Fibroblast of villous mesenchyme (primary cell): Measurements from ENCODE around the gene SNRNP200. TPM values are rescaled to one million over a fixed set of nuclear protein-coding genes. Genes with fewer than 3 reads are reported as not detected.

Experiments used
- DNase-seq: peaks from one replicate; pipeline ENCODE4 v3.0.0-alpha.2; 2010; ENCODE audit warnings: low read depth
- H3K4me3 ChIP-seq: 2 replicates; pipeline ENCODE4 v1.5.1; 2011; ENCODE audit warnings: low read depth, mild to moderate bottlenecking, low read length
- CTCF ChIP-seq: IDR thresholded peaks from 2 replicates; pipeline ENCODE4 v1.5.1; 2012; ENCODE audit warnings: low read depth, mild to moderate bottlenecking, low read length; ENCODE audit not compliant: insufficient read depth
- total RNA-seq: library from RNA; depleted of rRNA; stranded (reverse); fragments of >200 nt; gene quantifications from 2 replicates; pipeline ENCODE4 v1.2.3, GENCODE V29; 2012

Gene SNRNP200
- total RNA-seq, 1 donor = 39.7 TPM

- H3K4me3 ChIP-seq = no peak overlapping the region
- DNase-seq = no peak
- TF ChIP-seq CTCF = no peak
Measured at GRCh38 chr2:96233436-96233835, 71.9 kb downstream of the SNRNP200 start.

- no peak for DNase-seq
- no peak for TF ChIP-seq CTCF
- no peak overlapping the region for H3K4me3 ChIP-seq
Measured at GRCh38 chr2:96231316-96231715, 74.0 kb downstream of the SNRNP200 start.

DNA sequence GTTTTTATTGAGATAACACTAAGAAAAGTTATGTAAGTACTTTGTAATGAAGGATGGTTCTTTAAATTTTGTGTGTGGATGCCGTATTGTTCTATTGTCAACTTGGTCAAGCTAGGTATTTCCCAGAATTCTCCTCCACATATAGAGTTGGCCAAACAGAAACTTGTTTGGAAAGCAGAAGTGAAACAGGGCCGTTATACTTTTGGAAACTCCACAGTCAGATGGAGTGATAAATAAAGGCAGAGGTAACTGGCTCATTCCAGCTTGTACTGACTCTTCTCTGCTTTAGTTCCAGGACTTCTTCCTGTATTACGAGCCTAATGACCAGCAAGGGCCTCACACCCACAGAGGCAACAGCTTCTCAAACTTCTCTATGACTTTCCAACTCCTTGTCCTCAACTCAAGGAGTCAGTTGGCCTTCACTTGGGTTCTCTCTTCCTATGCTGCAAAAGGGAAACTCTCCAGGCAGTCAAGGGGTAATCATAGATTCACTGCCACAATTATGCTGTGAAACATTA, 80.3 kb downstream of the SNRNP200 start:
- TF ChIP-seq CTCF = no peak
- no peak overlapping the region for H3K4me3 ChIP-seq
- no peak for DNase-seq

Other genes starting within 250 kb of the SNRNP200 start
- not detected in 2 replicates for gene ADRA2B, start 189.0 kb downstream of the SNRNP200 start, total RNA-seq
- gene ASTL, start 167.0 kb downstream of the SNRNP200 start, total RNA-seq = not detected in 2 replicates
- gene DUSP2, start 160.1 kb downstream of the SNRNP200 start, total RNA-seq = 0.86 and 2.3 TPM in 2 replicates
- 135 and 209 TPM in 2 replicates for gene STARD7, start 96.7 kb downstream of the SNRNP200 start, total RNA-seq
- gene TMEM127, start 39.5 kb downstream of the SNRNP200 start, total RNA-seq = 27.2 and 29.6 TPM in 2 replicates
- 93.7 and 108 TPM in 2 replicates for gene CIAO1, start 39.3 kb downstream of the SNRNP200 start, total RNA-seq
- gene ITPRIPL1, start 19.8 kb upstream of the SNRNP200 start, total RNA-seq = 3.2 and 5.2 TPM in 2 replicates
- gene NCAPH, start 30.2 kb upstream of the SNRNP200 start, total RNA-seq = 7.4 and 13.0 TPM in 2 replicates
- gene NEURL3, start 199.8 kb upstream of the SNRNP200 start, total RNA-seq = not detected in 2 replicates
- gene ARID5A, start 231.2 kb upstream of the SNRNP200 start, total RNA-seq = 9.5 and 18.4 TPM in 2 replicates